Loucy (cell line): Measurements from ENCODE around the gene SLC43A3.
A peak's percentile ranks its signal among the peaks of the same experiment; 100 is the strongest.

Experiments
- H2AFZ ChIP-seq: fragments of 200-600 bp; sonication (generic); 2 replicates; pipeline ENCODE4 v1.6.0; 2016; ENCODE audit warnings: antibody characterized with exemption, mild to moderate bottlenecking, low read length, moderate library complexity
- H3F3A ChIP-seq: fragments of 200-600 bp; 2 replicates; pipeline ENCODE4 v1.6.0; 2016; ENCODE audit warnings: antibody characterized with exemption, low read depth, mild to moderate bottlenecking
- H3K27me3 ChIP-seq: fragments of 200-600 bp; sonication (generic); 2 replicates; pipeline ENCODE4 v1.6.1; 2014; ENCODE audit warnings: low read length, mild to moderate bottlenecking; ENCODE audit not compliant: insufficient read depth, poor library complexity, severe bottlenecking
- H3K36me3 ChIP-seq: fragments of 200-600 bp; sonication (generic); 2 replicates; pipeline ENCODE4 v1.6.1; 2016; ENCODE audit warnings: low read length; ENCODE audit not compliant: insufficient read depth
- H3K4me1 ChIP-seq: fragments of 200-600 bp; sonication (generic); 2 replicates; pipeline ENCODE4 v1.5.1; 2014; ENCODE audit warnings: low read length, mild to moderate bottlenecking; ENCODE audit not compliant: insufficient read depth, poor library complexity, severe bottlenecking
- H3K4me2 ChIP-seq: fragments of 200-600 bp; sonication (generic); 2 replicates; pipeline ENCODE4 v1.6.0; 2014; ENCODE audit warnings: antibody characterized with exemption, low read length, low read depth, mild to moderate bottlenecking; ENCODE audit not compliant: poor library complexity, severe bottlenecking
- H3K4me3 ChIP-seq: fragments of 200-600 bp; sonication (generic); 2 replicates; pipeline ENCODE4 v1.5.1; 2014; ENCODE audit warnings: low read length, mild to moderate bottlenecking, mixed read lengths; ENCODE audit not compliant: poor library complexity, severe bottlenecking
- H3K79me2 ChIP-seq: fragments of 200-600 bp; sonication (generic); 2 replicates; pipeline ENCODE4 v1.6.1; 2014; ENCODE audit warnings: low read length; ENCODE audit not compliant: insufficient read depth
- H3K9ac ChIP-seq: fragments of 200-600 bp; sonication (generic); 2 replicates; pipeline ENCODE4 v1.6.0; 2014; ENCODE audit warnings: mild to moderate bottlenecking, low read depth, low read length, moderate library complexity; ENCODE audit not compliant: poor library complexity, severe bottlenecking
- H3K9me2 ChIP-seq: fragments of 200-600 bp; sonication (generic); replicated peaks from 2 replicates; pipeline ENCODE4 v1.6.1; 2016; ENCODE audit warnings: low read depth, low read length, mixed read lengths
- H3K9me3 ChIP-seq: fragments of 200-600 bp; sonication (generic); 2 replicates; pipeline ENCODE4 v1.6.1; 2014; ENCODE audit warnings: mild to moderate bottlenecking, antibody characterized with exemption, low read length, low read depth; ENCODE audit not compliant: insufficient read depth
- H4K20me1 ChIP-seq: fragments of 200-600 bp; sonication (generic); 2 replicates; pipeline ENCODE4 v1.6.0; 2014; ENCODE audit warnings: antibody characterized with exemption, low read length, mild to moderate bottlenecking; ENCODE audit not compliant: insufficient read depth, poor library complexity, severe bottlenecking
- CTCF ChIP-seq: fragments of 200-600 bp; sonication (generic); conservative IDR thresholded peaks from 2 replicates; pipeline ENCODE4 v1.5.1; 2014; ENCODE audit warnings: mild to moderate bottlenecking, antibody characterized with exemption, low read length
- EZH2phosphoT487 ChIP-seq: fragments of 200-600 bp; IDR thresholded peaks from 2 replicates; pipeline ENCODE4 v1.6.1; 2018; ENCODE audit warnings: antibody characterized with exemption, mild to moderate bottlenecking, moderate library complexity, borderline replicate concordance

Gene SLC43A3

DNA sequence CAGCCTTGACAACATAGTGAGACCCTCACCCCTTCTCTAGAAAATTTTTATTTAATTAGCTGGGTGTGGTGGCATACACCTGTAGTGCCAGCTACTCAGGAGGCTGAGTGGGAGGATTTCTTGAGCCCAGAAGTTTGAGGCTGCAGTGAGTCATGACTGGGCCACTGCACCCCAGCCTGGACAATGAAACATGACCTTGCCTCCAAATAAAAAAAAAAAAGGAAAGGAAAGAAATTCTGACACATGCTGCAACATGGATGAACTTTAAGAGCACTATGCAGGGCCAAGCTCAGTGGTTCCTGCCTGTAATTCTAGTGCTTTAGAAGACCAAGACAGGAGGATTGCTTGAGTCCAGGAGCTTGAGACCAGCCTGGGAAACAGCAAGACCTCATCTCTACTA is 8.8 kb downstream of the SLC43A3 start:
- H3K9me3 ChIP-seq = no peaks in the 10 kb centered on the region
- no peak overlapping the region for H3K9ac ChIP-seq
- peaks cover 89% of the 10 kb centered on the region for H3K36me3 ChIP-seq
- H3K4me3 ChIP-seq = no peak overlapping the region
- peaks cover 81% of the 10 kb centered on the region for H4K20me1 ChIP-seq
- peaks cover 95% of the 10 kb centered on the region for H3K79me2 ChIP-seq
- H3F3A ChIP-seq = no peaks in the 10 kb centered on the region
- no peaks in the 10 kb centered on the region for H3K27me3 ChIP-seq
- peaks cover 41% of the 10 kb centered on the region for H3K4me1 ChIP-seq
- peak overlapping the region; percentile 6 for H3K4me2 ChIP-seq
- no peaks in the 10 kb centered on the region for H3K9me2 ChIP-seq
- H2AFZ ChIP-seq = no peak overlapping the region
- no peak for TF ChIP-seq EZH2phosphoT487
- TF ChIP-seq CTCF = no peak

- Histone ChIP-seq H3K4me1 (peaks cover 30% of the 10 kb centered on the region), H3K27me3 (no peaks in the 10 kb centered on the region), H4K20me1 (peaks cover 77% of the 10 kb centered on the region), H3F3A (no peaks in the 10 kb centered on the region), H3K4me3 (no peak overlapping the region), H3K9me2 (no peaks in the 10 kb centered on the region), H3K9ac (no peak overlapping the region), H2AFZ (no peak overlapping the region), H3K36me3 (peaks cover 88% of the 10 kb centered on the region), H3K9me3 (no peaks in the 10 kb centered on the region), H3K4me2 (peak overlapping the region; percentile 6), H3K79me2 (peaks cover 92% of the 10 kb centered on the region)
- TF ChIP-seq EZH2phosphoT487 = no peak
- TF ChIP-seq CTCF = no peak
Measured at GRCh38 chr11:57417056-57417455, 9.9 kb downstream of the SLC43A3 start.

- H2AFZ ChIP-seq = no peak overlapping the region
- H3K79me2 ChIP-seq = peaks cover 86% of the 10 kb centered on the region
- no peaks in the 10 kb centered on the region for H3F3A ChIP-seq
- H3K9me2 ChIP-seq = no peaks in the 10 kb centered on the region
- H3K4me1 ChIP-seq = peaks cover 24% of the 10 kb centered on the region
- no peak overlapping the region for H3K9ac ChIP-seq
- no peaks in the 10 kb centered on the region for H3K27me3 ChIP-seq
- no peak overlapping the region for H3K4me3 ChIP-seq
- no peaks in the 10 kb centered on the region for H3K9me3 ChIP-seq
- no peak for TF ChIP-seq EZH2phosphoT487
- no peak for TF ChIP-seq CTCF
- H3K36me3 ChIP-seq = peaks cover 87% of the 10 kb centered on the region
- H3K4me2 ChIP-seq = peak overlapping the region; percentile 8
- H4K20me1 ChIP-seq = peaks cover 76% of the 10 kb centered on the region
Measured at GRCh38 chr11:57416436-57416835, 10.5 kb downstream of the SLC43A3 start.
